ENCODE results near the gene PRKG1. TPM values are rescaled to one million over a fixed set of nuclear protein-coding genes. Genes with fewer than 3 reads are reported as not detected.

PRKG1 gene
- total RNA-seq, 1 donor = 67.3 TPM

GRCh38 chr10:52313256-52313932 lies 1239.1 kb downstream of the PRKG1 start:
- peak in 1 of 3 donors; percentile 41 for DNase-seq (ENCODE audit: low read depth in 2 of 3, low spot score in 2 of 3)

DNA sequence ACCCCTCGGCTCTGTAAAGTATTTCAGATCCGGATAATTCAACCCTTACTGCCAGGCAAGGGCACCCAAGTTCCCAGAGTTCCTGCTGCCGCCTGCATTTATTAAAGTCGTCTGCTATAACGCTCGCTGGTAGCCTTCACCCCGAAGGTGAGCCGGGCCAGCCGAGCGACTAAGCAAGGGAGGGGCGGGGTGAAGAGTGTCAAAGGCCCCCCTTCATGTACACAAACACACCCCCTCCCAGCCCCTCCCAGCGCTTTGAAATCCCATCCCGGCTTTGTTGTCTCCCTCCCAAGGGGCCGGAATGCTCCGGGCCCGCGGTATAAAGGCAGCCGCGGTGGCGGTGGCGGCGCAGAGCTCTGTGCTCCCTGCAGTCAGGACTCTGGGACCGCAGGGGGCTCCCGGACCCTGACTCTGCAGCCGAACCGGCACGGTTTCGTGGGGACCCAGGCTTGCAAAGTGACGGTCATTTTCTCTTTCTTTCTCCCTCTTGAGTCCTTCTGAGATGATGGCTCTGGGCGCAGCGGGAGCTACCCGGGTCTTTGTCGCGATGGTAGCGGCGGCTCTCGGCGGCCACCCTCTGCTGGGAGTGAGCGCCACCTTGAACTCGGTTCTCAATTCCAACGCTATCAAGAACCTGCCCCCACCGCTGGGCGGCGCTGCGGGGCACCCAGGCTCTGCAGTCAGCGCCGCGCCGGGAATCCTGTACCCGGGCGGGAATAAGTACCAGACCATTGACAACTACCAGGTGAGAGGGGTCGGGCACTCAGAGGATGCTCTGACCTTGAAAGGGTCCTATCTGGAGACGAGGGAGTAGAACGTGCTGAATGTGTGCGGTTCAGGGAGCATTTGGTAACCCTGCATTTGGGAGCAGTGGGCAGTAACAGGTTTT lies 1239.9 kb downstream of the PRKG1 start, which contains the start of gene DKK1:
Gene DKK1, plus strand, starts transcription at position 349 of the 889 bp plus-strand sequence. Its CDS starts 154 bp downstream, at position 503.
- peak in 2 of 3 donors; percentile 67 to 68 for DNase-seq (ENCODE audit: low read depth in 2 of 3, low spot score in 2 of 3)

- DNase-seq (ENCODE audit: low read depth in 2 of 3, low spot score in 2 of 3) = peak in 2 of 3 donors; percentile 23 to 37
Observed at GRCh38 chr10:52314822-52315552, 1240.7 kb downstream of the PRKG1 start.

DNA sequence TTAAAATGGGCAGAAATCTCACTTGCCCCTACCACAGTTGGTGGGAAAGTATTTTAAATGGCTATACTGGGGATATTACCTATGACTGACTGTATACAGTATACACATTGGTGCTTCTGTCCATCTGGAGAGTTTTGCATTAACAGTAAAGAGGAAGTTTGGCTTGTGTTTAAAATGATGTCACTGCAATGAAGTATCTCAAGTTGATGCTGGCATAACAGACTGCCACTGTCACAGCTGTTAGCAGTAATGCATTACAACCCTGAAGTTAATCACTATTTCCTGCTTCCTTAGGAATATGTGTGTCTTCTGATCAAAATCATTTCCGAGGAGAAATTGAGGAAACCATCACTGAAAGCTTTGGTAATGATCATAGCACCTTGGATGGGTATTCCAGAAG lies 1241.7 kb downstream of the PRKG1 start:
- DNase-seq (ENCODE audit: low read depth in 2 of 3, low spot score in 2 of 3) = peak in 1 of 3 donors; percentile 34

GRCh38 chr10:52316500-52316899 lies 1242.2 kb downstream of the PRKG1 start:
- DNase-seq (ENCODE audit: low read depth in 2 of 3, low spot score in 2 of 3) = no peak

DNA sequence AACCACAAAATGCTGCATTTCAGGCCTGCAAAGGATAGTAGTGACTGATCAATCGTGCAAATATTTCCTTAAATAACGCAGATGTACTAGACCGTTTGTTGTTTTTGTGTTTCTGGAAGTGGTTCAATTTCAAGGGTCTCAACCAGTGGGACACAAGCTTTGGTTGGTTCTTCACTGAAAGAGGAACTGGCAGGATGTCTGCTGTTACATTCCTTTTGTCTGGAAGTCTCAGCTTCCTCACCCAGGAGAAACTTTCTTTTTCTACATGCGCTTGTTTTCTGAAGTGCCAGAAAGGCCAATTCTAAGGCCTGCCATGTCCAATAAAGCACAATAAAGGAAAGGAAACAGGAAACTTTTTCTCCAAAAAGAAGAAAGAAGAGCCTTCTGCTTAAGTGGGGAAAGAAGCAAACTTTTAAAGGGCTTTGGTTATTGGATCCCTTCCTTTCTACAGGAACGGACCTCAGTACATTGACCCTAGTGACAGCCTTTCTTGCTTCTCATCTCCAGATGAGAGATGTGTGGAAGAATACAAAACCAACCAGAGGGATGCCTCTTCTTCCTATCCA lies 1243.9 kb downstream of the PRKG1 start:
- no peak for DNase-seq (ENCODE audit: low read depth in 2 of 3, low spot score in 2 of 3)

DNA sequence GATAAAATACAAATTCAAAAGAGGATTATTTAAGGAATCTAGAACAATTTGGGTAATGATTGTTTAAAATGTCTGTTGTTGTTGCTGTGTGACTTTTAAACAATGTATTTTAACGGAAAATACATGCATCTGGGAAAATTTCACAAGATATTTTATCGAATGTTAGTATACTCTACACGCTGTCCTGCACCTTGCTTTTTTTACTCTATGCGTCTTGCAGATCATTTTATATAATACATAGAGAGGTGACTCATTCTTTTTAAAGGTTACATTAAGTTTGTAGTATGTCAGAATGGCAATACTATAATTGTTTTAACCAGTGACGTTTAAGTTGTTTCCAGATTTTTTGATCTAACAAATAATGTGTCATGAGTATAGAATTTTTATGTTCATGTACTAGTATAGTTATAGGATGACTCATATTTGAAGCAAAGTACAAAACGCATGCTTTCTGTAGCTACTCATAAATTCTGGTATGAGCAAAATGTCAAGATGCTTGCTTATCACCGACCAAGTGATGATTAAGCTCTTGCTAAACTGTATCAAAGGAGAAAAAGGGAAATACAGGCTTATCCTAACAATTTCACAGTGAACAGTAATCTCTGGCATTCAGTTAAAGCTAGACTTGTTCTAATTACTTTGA lies 1244.7 kb downstream of the PRKG1 start:
- DNase-seq (ENCODE audit: low read depth in 2 of 3, low spot score in 2 of 3) = no peak

GRCh38 chr10:52319926-52320325 lies 1245.6 kb downstream of the PRKG1 start:
- DNase-seq (ENCODE audit: low read depth in 2 of 3, low spot score in 2 of 3) = no peak

DNA sequence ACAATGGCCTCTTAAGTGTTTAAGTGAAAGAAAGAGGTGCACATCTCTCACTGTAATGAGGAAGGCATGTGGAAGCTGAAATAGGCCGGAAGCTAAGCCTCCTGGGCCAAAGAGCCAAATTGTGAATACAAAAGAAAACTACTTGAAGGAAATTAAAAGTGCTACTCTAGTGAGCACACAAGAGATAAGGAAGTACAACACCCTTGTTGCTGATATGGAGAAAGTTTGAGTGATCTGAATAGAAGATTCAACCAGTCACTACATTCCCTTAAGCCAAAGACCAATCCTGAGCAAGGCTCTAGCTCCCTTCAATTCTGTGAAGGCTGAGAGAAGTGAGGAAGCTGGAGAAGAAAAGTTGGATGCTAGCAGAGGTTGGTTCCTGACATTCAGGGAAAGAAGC lies 1248.0 kb downstream of the PRKG1 start:
- DNase-seq (ENCODE audit: low read depth in 2 of 3, low spot score in 2 of 3) = no peak

- DNase-seq (ENCODE audit: low read depth in 2 of 3, low spot score in 2 of 3) = no peak
Observed at GRCh38 chr10:52322936-52323335, 1248.6 kb downstream of the PRKG1 start.

- no peak for DNase-seq (ENCODE audit: low read depth in 2 of 3, low spot score in 2 of 3)
Observed at GRCh38 chr10:52326382-52326781, 1252.1 kb downstream of the PRKG1 start.

GRCh38 chr10:52331638-52332364 lies 1257.5 kb downstream of the PRKG1 start:
- DNase-seq (ENCODE audit: low read depth in 2 of 3, low spot score in 2 of 3) = no peak

DNA sequence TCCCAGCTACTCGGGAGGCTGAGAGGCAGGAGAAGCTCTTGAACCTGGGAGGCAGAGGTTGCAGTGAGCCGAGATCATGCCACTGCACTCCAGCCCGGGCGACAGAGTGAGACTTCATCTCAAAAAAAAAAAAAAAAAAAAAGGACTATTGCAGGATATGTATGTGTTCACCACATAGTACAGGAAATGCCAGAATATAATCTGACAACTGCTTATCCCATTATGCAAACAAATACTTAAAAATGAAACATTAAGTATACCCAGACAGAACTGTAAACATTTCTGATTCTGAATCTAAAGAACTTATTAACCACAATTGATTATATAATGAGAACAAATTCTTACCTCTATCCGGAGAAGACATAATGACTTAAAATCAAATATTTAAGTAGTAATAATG lies 1258.5 kb downstream of the PRKG1 start:
- no peak for DNase-seq (ENCODE audit: low read depth in 2 of 3, low spot score in 2 of 3)

DNA sequence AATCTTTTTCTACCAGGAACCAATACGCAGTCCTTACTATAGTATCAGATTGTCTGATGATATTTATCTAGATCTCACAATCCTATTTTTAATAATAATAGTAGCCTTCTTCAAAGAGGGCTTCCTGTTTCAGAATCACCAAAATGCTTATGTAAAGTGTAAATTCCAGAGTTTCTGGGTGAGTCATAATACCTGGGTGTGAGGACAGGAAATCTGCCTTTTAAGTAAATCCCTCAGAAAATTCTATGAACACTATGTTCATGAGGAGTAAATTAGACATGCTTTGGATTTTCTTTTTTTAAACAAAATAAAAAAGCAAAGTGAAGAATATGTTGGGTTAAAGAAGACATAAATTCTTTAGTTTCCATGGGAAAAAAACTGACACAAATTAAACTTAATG lies 1260.3 kb downstream of the PRKG1 start:
- DNase-seq (ENCODE audit: low read depth in 2 of 3, low spot score in 2 of 3) = no peak

DNA sequence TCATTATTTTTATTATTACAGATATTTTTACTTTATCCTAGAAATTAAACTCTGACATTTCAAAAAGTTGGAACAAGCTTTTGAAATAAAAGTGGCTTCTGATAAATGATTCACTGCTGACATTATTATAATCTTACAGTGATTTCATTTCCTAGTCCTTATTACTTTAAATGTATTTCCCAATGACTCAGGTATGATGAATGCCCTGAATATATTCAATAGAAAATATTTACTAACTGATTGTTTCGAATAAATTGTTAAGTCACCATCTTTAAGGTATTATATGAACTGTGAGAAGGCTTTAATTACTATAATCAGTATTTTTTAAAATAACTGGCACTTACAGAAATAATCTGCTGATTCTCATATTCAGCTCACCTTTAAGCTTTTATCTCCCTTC lies 1261.4 kb downstream of the PRKG1 start:
- no peak for DNase-seq (ENCODE audit: low read depth in 2 of 3, low spot score in 2 of 3)

DNA sequence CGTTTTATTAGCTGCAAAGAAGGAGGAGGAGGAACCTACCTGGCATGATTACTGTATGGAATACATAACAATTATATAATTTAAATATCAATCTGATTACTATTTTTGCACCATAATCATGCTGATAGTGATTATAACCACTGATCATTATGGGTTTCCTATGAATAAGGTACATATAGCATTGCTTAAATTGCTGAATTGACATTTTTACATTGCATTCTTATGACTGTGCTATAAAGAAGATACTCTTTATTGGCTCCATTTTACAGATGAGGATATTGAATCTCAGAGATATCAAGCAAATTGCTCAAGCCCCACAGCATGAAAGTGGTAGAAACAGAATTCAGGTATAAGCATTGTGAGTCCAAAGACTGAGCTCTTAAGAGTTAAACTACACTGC lies 1262.9 kb downstream of the PRKG1 start:
- DNase-seq (ENCODE audit: low read depth in 2 of 3, low spot score in 2 of 3) = no peak

GRCh38 chr10:52343439-52343838 lies 1269.2 kb downstream of the PRKG1 start:
- no peak for DNase-seq (ENCODE audit: low read depth in 2 of 3, low spot score in 2 of 3)

DNA sequence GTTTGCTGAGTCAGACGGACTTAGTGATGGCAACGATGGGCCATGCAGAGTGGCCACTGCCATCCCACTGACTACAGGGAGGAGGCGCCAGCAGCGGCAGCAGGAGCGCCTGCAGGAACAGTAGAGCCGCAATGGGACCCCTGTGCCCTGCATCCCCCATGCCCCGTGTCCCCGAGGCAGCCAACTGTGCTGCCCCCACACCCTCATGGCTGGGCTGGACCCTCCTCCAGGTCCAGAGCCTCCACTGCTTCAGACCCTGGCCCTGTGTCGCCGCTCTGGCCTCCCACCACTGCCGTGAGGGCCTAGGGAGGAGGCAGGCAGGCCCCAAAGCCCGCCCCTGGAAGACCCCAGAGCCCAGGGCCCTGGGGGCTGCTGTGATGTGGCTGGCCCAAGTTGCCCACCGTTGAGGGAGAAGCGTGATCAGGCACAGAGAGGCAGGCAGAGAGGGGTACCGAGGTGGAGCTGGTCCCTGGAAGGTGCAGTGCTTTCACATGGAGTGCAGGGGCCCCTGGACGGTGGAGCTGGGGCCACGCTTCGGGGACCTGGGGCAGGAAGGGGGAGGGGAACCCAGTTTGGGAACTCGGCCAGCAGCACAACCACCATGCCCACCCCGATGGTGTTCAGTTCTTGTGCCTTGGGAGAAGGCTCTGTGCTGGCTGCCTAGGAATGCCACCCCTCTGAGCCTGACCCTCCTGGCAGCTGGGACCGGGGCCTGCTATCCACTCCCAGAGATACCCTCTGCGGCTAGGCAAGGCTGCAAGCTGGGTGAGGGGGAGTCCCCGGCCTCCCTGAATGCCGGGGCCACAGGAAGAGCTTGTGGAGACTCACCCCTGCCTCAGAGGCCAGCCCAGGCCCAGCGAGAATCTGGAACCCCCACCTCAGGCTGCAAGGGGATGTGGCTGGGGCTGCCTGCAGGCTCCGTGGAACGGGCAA lies 1272.4 kb downstream of the PRKG1 start:
- DNase-seq (ENCODE audit: low read depth in 2 of 3, low spot score in 2 of 3) = no peak

DNA sequence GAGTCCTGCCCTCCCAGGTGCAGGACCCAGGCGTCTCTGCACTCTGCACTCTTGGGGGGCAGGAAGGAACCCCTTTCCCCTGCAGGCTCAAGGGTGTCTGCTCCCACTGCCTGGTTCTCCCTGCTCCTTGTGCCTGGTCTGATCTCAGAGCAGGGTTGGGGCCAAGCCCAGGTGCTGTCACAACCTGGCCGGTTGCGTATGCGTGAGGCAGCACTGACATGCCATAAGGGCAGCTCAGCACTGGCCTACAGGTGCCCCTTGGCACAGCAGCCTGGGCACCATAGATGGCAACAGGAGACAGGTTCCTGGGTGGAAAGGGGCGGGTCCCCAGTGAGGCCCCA lies 1273.0 kb downstream of the PRKG1 start:
- no peak for DNase-seq (ENCODE audit: low read depth in 2 of 3, low spot score in 2 of 3)
